Activated CD4-positive, CD25-positive, alpha-beta regulatory T cell treated with anti-CD3 and anti-CD28 coated beads, Interleukin-2, amount 50 U/mL, for 24 hours (primary cell): Measurements from ENCODE around the gene SETD2.
A peak's percentile ranks its signal among the peaks of the same experiment; 100 is the strongest.
"Not testable (repeated sequence)": the region's sequence is repeated elsewhere in the genome, so short reads cannot be mapped to it uniquely, and the experiment has no call there.

Source experiments
- ATAC-seq, 2 donors: fragments of 150-1000 bp; cut with Tn5 transposase; one replicate each; pipeline ENCODE4 v1.10.0; 2021; ENCODE audit warnings: mild to moderate bottlenecking in 1 of 2, moderate library complexity in 1 of 2

Gene SETD2

DNA sequence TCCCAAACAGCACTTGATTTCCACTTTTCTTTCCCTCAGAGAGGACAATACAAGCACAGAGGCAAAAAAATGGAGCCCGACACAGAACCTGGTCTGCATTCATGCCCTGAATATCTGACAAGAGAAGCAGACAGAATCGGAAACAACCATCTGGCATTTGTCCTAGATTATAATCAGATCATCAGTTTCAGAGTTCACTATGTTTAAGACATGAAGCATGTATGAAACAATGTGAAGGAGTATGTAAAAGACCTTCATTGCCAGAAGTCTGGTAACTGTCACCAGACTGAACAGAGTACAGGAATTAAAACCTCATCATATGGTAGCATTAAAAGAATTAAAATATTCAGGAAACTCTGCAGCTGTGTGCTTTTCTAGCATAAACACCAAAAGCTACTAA, 65.0 kb downstream of the SETD2 start:
- no peak for ATAC-seq

DNA sequence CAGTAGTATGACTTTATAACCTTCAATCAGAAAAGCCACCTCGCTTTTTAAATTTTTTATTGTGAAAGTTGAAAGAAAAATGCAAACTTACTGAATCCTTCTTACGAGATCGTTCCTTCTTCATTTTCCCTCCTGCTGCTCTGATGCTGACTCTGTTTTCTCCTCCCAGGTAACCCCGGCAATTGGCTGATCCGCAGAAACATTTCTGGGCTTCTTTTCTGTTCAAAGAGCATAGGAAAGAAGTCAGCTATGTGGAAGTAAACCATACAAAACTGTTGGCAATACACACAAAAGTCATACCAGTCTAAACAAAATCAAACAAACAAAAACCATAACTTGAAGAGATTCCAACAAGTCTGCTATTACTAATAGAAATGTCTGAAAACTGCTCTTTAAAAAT, 66.0 kb downstream of the SETD2 start:
- ATAC-seq, result no peak

DNA sequence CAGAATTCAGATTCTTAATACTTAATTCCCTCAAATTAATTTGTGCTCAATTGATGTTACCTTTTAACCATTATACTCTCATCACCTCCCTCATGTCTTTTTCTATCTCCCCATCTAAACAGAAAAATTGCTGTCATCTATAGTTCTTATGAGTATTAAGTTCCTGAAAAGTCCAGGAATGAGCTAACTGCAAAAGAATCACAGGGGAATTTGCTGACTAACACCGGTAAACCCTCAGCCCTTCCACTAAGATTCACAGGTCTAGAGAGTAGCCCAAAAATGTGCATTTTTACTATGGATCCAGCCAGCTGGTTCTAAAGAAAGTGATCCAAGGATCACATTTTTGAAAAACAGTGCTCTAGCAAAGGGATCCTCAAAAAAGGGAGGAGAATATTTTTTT, 67.0 kb downstream of the SETD2 start:
- no peak for ATAC-seq

DNA sequence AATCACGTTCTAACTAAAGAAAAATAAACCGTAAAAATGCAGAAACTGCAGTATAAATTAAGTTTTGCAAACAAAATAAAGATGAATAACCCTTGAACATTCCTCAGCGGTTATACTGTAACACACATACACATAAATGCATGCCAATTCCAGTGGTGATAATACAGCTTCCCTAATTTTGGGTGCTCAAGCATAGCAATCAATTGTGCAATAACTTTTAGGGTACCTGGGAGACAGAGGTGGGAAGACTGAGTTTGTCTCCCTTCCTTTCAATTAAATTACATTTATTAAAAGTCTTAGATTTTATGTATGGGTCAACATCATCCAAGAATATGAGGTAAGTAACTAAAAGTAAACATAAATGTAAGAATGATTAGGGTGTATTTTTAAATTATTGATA, 71.8 kb downstream of the SETD2 start:
- ATAC-seq, result no peak

DNA sequence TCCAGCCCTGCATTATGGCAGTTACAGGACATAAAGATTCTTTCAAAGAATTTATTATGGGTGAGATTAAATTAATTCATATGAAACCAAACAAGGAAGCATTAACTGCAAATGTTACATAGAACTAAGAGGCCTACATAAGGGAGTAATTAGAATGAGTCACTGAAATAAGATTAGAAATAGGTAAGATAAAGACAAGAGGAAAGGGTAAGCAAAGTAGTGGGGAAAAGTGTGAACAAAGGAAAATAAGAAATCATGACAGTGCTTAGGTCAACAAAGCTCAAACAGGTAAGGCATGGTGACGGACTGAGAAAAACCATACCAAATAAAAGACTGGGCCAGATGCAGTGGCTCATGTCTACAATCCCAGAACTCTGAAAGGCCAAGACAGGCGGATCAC, 74.3 kb downstream of the SETD2 start:
- ATAC-seq, result no peak

DNA sequence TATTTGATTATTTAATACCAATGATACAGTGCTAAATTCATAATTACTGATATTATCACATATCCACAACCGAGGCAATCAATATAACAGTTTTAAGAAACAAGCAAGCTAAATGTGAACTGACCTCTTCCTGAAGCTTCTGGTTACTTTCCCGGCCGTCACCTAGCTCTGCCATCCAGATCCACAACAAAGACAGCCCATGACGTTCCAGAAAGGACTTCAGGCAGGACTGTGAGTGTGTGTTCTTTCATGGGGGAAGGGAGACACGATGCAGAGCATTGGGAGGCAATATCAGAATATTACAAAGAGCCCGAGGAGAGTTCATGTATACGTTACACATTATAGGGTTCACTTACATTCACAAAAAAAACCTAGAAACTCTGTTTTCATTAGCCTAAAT, 77.8 kb downstream of the SETD2 start:
- no peak for ATAC-seq

DNA sequence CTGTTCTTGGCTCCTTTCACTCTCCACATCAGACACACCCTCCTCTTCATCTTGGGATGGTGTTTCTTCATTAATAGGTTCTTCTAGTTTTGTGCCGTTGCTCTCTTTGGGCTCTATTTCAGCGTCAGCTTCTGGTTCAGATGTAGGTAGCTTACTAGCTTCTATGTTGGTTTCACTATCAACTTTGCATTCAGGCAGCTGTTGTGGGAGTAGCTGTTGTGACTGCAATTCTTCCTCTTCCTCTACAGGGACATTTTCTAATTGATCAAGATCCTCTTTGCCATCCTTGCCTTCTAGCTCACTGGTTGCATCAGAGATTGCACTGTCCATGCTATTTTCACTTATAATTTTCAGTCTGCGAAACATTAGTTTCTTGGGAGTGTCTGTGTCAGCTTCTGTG, 80.1 kb downstream of the SETD2 start:
- peak in 1 of 2 donors; percentile 49 for ATAC-seq

DNA sequence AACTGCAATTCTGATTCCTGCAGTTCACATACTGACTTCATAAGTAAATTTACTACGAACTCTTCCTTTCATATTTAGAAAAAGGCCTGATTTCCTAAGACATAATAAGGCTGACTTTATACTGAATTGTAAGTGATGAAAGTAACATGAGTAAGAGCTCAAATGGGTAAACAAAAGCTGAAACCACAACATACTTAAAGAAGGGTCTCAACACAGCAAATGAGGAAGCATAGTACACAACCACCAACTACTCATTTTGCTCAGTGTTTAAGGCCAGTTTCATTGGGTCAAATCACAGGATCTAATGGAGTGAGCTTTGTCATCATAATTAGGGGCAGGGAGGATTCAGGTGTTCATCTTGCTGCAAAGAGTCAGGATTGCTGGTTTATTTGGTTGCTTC, 81.4 kb downstream of the SETD2 start:
- ATAC-seq, result no peak

DNA sequence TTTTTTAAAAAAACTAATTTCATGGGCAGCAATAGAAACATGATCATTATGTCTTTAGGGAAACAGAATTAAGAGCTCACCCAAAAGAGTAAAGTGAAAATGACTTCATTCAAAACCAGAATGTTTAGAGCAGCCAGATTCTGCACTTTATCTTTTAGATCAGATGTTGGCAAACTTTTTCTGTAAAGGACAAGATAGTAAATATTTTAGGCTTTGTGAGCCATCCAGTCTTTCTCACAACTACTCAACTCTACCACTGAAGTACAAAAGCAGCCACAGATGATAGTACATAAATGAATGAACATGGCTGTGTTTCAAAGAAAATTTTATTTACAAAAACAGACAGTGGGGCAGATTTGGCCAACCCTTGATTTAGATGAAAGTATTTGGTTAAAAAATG, 84.5 kb downstream of the SETD2 start:
- no peak for ATAC-seq

DNA sequence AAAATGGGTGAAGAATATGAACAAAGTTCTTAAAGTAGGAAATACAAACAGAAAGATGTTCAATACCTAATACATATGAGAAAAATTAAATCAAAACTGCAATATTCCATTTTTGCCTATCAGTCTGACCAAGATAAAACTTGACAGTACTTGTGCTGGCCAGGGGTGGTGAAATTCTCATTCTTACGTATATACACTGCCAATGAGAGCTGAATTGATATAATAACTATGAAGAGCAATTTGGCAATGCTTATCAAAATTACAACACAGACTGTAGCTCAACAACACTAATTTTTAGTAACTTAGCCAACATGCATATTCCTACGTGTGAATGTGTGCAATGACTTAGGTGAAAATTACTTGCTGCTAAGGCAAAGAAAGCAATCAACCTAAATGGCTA, 90.2 kb downstream of the SETD2 start:
- ATAC-seq, result no peak

DNA sequence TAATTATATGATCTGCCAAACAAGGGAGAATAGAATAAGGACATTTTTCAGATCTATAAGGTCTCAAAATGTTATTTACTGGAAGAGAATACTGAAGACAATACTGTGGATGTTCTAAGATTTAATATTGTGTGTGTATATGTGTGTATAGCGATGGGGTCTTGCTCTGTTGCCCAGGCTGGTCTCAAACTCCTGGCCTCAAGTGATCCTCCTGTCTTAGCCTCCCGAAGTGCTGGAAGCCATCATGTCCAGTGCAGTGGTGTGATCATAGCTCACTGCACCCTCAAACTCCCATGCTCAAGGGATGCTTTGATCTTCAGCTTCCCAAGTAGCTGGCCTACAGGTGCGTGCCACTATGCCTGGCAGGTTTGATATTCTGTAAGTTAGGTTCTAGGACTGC, 93.1 kb downstream of the SETD2 start:
- ATAC-seq, result no peak

DNA sequence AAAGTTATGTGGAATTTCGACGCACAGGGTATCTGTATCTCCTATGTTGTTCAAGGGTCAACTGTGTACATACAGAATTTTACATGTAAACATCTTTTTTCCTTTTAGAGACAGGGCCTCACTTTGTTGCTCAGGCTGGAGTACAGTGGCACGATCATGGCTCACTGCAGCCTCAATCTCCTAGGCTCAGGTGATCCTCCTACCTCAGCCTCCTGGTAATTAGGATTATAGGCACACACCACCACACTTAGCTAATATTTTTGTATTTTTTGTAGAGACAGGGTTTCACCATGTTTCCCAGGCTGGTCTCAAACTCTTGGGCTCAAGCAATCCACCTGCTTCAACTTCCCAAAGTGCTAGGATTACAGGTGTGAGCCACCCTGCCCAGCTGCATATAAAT, 97.7 kb downstream of the SETD2 start:
- not testable (repeated sequence) for ATAC-seq

DNA sequence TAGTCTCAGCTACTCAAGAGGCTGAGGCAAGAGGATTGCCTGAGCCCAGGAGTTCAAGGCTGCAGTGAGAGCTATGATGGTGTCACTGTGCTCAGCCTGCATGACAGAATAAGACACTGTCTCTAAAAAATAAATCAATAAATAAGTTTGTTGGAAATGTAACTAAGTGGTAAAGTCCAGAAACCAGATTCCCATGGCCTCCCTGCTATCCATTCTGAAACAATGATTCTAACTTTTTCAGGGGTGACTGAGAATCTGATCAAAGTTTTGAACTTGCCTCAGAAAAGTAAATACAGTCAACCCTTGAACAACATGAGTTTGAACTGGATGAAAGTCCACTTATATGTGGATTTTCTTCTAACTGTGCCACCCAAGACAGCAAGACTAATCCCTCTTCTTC, 98.2 kb downstream of the SETD2 start:
- no peak for ATAC-seq

DNA sequence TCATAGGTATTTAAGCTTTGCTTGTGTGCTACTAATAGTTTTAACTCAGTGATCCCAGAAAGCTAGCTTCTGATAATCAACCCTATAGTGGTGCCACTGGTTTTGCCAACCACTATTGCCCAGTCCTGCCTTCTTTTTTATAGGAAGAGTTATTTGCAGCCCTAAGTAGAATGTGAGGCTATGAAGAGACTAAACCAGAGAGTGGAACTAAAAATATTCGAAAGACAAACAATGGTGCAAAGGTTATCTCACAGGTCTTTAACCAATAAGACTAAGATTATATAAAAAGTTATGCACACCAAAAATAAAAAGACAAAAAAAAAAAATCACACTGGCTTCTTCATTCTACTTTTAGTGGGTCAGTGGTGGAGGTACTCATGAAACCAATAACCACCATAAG, 98.9 kb downstream of the SETD2 start:
- ATAC-seq, result no peak

DNA sequence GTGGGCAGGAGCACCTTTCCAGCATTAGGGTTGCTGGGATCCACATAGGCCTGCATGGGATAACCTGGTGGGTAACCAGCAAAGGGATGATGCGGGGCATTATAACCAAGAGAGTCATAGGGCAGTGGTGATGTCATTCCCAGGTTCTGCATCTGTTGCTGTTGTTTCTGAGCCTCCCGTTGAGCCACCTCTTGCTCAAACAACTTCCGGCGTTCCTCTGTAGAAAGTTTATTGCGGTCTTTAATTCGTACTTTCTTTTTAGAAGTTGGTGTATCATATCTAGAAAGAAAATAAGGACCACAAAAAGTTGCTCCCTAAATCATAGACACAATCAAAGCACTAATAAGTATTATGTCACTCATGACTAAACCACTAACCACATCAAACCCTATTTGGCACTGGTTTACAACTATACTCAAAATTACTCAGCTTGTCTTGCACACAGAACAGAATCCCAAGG, 106.7 kb downstream of the SETD2 start:
- ATAC-seq, result peak; percentile 93 to 97

DNA sequence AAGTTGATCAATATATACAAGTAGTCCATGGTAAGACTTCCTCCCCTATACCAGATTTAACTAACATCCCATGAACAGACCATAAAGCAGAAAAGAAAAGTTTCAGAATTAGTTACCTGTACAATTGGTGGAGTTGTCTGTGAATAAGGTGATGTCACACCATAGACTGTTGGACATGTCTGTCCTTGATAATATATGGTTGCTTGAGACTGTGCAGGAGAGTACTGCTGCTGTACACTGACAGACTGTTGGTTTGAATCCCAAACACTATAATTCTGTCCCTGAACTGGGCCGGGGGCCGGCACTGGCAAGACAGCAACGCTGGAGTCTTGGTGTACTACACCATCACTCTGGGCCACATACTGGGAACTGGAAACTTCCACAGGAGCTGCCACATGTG, 107.2 kb downstream of the SETD2 start:
- no peak for ATAC-seq

DNA sequence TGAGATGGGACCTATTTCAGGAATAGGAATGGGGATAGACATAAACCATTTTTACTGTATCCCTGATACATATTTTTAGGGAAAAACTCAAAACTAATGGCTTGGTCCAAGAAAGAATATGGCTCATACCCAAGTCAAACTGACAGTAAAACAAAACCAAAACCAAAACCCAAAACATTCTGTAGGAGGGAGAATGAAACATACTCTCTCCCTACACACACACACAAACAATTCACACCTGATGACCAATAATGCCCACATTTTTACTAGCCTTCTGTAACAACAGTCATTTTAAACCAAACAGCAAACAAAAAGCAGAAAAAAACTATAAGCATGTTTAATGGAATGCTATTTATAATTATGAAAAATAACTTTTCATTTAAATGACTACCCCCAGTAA, 109.5 kb downstream of the SETD2 start:
- no peak for ATAC-seq

DNA sequence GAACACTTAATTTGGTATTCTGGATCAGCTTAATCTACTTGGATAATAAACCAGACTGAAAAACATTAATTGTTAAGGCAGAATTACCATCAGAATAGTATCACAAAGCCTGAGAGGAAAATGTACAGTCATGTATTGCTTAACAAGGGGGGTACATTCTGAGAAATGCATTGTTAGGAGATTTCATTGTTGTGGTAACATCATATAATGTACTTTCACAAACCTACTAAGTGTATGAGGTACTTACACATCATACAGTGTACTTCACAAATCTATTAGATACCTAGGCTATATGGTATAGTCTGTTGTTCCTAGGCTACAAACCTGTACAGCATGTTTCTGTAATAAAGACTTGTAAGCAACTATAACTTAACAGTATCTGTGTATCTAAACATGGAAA, 116.2 kb downstream of the SETD2 start:
- peak; percentile 41 to 71 for ATAC-seq

DNA sequence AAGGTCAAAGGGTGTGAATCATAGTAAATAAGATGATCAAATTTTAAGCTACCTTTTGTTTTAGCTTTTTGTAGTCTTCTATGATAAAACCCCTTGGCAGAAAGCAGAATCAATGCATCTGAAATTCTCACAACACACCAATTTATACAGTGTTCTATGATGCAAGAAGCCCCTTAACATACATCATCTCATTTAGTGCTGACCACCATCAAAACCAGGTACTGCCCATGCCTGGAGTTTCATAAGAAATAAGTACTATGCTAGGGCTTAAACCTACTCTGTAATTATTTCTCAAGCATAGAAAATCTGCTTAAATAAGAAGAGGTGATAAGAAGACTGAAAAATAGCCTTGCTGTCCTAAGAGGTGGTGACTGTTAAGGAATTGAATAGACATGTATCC, 116.8 kb downstream of the SETD2 start:
- no peak for ATAC-seq

DNA sequence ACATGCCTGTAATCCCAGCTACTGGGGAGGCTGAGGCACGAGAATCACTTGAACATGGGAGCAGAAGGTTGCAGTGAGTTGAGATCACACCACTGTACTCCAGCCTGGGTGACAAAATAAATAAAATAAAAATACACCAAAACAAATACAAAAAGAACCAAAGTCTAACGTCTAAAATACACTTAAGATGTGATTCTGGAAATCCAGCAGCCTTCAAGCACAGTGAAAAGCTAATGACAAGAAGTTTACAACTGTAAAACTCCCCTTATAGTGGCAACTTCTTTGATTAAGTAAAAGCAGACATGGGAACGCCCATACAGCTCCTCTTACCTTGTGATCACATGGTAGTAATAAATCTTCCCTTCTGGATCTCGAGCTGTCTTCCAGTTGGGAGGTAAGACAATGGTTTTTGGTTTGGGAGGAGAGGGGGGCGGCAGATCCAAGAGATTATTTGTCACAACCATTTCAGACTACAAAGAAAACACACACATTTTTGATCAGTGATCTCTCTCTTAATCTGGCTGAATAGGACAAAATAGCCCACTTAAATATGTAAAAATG, 121.6 kb downstream of the SETD2 start:
- no peak for ATAC-seq

DNA sequence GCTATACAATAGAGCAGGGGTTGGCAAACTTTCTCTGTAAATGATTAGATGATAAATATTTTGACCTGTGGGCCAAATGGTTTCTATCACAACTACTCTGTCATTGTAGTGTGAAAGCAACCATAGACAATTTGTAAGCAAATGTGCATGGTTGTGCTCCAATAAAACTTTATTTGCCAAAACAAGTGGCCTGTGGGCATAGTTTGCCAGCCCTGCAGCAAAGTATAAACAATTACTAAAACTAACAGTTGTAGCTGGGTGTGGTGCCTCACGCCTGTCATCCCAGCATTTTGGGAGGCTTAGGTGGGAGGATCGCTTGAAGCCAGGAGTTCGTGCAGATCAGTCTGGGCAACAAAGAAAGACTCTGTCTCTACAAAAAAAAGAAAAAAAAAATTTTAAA, 122.8 kb downstream of the SETD2 start:
- no peak for ATAC-seq

DNA sequence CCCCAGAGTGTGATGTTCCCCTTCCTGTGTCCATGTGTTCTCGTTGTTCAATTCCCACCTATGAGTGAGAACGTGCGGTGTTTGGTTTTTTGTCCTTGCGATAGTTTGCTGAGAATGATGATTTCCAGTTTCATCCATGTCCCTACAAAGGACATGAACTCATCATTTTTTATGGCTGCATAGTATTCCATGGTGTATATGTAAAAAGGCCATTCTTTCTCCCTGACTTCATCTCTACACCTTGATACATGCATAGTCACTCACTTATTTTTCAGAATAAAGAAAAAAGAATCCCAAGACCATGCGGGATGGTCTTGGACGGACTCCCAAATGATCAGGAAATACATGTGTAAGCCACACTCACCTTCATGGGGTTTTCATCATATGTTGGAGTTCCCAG, 126.6 kb downstream of the SETD2 start:
- ATAC-seq, result not testable (repeated sequence)

DNA sequence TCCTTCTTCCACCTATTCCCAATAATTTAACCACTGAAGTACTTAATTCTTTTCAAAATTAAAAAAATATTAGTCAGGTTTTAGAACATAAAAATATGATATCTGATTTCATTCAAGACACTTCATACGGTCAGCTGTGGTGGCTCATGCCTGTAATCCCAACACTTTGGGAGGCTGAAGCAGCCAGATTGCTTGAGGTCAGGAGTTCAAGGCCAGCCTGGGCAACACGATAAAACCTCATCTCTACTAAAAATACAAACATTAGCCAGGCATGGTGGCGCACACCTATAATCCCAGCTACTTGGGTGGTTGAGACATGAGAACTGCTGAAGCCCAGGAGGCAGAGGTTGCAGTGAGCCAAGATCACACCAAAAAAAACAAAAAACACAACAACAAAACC, 127.8 kb downstream of the SETD2 start:
- ATAC-seq, result no peak

DNA sequence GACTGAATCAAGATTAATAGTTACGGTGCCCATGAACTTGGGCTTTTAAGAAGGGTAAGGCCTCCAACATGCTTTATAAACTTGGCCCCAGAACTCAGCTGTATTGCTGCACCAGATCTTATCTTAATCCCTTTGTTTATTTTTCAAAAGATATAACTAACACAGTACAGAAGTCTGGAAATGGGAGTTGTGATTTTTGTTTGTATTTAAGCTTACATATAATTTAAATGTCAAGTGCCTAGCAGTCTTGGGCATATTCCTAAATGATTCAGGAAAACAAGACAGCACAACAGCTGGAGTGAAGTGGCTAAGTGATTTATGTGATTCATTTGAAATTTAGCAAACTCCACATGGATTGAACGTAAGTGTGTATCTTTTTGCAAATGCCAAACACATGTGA, 128.3 kb downstream of the SETD2 start:
- no peak for ATAC-seq

DNA sequence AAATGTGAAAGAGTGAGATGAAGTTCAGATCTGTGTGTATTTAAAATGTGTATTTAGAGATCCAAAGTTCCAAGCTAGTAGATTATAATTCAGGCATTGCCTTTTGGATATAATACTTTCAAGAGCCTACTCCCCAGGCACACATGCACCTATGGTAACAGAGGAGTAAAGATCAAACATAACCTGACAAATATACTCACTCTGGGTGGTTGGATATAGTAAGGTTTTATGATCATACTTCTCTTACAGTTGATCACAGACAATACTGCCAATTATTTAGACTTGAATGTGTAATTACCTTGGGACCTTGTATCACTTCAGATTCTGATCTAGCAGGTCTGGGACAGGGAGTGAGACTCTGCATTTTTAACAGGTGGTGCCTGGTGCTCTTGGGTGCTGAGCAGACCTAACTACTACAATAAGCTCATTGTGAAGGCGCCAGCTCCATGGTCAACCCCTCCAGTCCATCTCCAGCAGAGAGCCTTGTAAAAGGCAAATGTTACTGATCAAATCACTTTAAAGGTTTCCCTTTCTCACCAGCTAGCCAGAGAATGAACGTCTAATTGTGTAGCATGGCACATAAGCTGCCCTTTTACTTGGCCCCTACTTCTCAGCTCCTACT, 128.9 kb downstream of the SETD2 start:
- no peak for ATAC-seq
